GM21447 (cell line): ENCODE results near the gene COMTD1.

Experiments
- ATAC-seq: cut with Tn5 transposase; IDR thresholded peaks from one replicate; pipeline ENCODE4 v1.9.1; 2021; ENCODE audit not compliant: unreplicated experiment

Gene COMTD1

DNA sequence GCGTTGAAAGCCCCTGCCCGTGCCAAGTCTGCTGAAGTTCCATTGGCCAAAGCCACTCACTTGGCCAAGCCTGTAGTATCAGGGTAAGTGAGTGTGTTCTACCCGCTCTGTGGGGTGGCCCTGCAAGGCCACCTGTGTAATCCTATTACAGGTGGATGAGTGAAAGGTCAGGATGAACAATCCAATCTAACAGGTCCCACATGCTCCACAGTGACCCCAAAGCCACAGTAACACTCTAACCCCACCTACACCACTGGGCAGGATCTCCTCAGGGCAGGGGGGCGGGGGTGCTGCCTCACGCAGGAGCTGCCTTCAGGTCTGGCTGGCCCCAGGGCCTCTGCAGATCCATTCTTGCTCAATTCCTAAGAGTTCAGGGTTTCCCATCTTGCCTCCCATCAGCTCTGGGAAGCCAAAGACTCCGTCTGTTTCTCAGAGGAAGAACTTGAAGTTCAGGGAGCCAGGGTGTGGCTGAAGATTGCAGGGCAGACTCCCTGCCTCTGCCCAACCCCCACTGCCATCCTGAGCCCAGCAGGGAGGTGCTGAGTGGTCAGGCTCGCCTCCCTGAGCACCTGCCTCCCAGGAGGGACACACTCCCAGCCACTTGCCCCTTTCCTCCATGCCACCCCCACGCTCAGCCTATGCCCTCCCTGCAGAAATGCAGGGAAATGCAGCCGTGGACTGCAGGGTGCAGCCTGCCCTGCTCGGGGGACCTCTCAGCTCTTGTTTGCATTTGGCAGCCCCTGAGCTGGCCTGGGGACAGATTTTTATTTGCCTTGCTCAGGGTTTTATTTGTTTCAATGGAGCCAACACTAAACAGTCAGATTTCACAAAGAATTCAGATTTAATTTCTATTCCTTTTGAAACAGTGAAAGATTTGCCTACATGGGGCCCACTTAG is 9.8 kb upstream of the COMTD1 start:
- ATAC-seq: no peak

DNA sequence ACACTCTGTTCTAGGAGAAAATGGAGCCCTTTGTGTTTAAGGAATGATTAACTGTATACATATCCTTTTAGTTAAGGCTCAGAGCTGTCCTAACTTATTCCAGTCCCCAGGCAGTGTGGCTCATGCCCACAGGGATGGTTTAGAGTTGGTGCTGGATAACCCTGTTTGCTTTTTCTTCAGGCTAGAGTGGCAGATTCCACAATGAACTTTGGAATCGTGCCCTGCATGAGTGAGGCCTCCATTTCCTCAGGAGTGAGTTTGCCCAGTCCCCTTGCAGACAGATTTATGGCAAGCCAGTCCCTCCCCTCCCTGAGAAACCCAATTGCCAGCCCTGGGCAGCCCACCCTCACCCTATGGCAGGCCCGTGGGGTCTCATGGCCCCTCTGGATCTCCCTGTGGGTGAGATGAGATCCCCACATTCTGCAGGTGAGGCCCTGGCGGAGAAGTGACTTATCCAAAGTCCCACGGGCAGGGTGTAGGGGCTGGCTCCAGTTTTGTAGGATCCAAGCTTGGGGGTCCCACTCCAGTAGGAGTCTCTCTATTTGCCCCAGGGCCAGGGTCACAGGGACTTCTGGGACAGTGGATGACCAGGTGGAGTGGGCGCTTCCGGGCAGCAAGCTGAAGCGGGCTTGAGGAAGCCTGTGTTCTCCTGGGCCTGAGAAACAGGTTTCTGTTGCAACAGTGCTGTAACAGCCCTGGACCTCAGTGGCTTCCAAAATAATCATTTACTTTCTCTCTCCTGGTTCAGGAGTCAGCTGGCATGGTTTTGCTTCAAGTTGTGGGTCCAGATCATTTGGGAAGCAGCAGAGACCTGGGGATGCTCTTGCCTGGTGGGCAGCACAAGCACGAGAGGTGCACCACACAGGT is 9.0 kb upstream of the COMTD1 start:
- no peak for ATAC-seq

DNA sequence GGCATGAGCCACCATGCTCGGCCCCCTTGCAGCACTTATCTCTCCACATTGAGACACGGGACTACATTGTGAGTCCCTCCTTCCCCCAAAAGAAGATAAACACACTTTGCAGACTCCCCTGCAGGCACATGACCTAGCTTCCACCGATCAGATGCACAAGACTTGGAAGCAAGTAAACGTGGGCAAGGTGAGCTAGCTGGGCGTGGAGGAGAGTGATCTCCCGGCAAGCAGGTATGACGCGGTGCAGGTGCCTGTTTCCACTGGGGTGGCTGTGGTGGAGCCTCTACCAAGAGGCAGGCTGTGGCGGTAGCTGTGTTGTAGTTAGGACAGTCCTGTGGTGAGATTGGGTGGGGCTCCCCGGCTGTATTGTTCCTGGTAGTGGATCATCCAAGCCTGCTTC is 7.7 kb upstream of the COMTD1 start:
- no peak for ATAC-seq

DNA sequence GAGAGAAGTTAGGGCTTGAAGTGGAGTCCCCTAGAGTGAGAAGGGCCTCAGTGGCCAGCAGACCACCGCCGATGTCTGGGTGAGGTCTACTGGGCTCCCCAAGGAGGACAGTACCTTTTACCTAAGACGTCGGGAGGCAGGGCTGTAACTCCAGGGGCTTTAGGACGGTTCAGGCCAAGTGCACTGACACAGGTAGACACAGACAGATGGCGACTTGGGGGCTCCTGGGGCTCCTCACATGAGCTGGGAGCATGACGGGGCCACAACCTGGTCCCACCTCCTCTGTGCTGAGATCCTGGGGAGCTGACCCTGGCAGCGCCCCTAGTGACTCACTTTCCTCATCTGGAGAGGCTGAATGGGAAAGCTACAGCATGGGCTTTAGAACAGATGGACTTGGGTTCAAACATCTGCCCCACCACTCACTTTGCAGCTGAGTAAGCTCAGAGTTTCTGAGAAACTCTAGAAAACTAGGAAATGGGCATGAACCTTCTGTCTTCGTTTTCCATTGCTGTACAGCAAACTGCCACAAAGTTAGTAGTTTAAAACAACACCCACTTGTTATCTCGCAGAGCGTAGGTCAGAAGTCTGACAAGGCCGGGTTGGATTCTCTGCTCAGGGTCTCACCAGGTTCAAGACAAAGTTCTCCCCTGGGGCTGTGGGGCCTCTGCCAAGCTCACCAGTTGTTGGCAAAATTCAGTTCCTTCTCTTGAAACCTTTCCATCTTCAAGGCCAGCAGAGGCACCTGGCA is 4.7 kb upstream of the COMTD1 start:
- ATAC-seq: no peak

DNA sequence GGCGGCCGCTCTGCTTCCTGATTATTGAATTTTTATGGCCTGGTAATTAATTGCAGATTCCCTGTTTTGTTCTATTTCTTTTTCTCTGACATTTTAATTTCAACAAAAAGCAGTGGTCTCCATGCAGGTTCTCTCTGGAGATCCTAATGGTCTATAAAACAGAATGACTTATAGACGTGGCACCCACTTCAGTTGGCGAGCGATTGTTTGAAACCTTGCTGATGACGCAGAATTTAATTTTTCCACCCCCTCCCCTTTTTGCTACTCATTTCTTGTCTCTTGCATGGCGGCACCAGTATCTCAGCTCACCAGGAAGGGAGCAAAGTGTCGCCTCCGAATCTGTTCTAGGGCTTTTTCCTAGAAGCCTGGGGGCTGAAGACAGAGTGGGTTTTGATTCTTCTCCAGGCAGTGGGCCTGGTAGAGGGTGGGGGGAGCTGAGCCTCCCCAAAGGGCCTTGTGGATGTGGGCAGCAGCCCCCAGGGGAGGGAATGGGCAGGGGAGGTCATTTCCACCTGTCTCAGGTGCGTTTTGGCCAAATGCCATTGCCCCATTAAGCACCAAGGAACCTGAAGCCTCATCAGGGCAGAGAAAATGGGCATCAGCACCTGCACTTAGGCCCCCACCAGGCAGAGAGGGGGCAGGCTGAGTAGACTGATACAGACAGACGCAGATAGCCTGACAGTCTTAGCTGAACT is 3.5 kb upstream of the COMTD1 start:
- no peak for ATAC-seq

DNA sequence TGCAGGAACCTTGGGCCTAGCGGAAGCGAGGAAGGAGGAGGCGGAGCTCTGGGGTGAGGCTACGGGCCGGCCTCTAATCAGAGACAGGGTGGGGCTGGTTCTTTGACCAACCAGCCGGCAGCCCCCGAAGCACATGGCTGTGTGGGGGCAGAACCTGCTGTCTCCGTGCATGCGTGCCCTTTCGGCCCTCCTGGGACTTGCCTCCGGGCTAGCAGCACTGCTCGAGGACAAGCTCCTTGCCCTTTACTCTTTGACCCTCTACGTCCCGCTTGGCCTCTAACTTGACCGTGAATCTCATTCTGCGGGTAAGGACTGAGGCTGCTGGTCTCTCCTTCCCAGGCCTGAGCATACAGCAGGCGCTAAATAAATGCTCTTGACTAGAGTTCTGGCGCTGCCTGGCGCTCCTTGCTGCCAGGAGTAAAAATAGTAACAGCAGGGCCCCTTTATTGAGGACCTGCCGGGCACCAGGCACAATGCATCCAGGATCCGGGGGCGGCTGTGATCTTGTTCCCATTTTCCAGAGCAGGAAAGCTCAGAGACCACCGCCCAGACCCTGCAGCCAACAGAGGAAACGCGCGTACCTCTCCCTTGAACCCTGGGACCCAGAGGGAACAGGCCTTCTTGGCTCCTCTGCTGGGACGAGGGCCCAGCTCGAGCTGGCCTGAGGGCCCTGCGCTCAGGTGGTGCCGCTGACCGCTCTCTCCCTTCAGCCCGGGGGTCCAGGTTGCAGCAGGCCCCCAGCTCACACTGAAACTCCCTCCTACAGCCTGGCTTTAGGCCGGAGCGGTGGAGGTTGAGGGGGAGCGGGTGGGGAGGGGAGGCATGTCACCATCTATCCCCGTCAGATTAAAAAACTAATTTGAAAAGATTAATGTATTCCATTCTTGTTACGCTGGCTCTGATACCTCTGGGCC is 2.7 kb upstream of the COMTD1 start:
- no peak for ATAC-seq

DNA sequence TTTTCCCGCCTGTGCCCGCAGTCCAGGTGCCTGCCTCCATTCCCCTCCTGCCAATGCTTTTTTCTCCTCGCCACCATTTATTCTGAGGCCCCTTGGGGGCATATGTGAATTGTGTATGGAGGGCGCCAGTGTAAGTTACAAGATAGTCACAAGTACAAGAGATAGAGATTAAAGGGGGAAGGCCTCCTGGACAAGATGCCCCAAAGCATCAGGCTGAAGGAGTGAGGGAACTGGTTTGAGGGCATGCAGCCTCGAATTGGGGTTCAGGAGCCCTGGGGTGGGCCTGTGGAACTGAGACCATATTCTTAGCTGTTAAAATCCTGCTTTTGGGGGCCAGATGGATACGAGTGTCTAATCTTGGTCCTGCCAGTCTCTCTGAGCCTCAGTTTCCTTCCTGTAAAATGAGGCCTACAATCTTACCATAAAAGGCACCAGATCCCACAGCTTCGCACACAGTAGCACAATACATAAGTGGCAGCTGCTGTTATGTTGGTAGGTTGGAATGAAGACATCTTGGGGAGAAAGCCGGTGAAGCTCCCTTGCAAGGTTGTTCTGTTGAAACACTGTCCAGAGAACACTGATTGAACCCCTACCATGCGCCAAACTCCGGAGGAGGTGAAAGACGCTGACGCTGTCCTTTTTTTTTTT is 545 bp upstream of the COMTD1 start:
- ATAC-seq: no peak

DNA sequence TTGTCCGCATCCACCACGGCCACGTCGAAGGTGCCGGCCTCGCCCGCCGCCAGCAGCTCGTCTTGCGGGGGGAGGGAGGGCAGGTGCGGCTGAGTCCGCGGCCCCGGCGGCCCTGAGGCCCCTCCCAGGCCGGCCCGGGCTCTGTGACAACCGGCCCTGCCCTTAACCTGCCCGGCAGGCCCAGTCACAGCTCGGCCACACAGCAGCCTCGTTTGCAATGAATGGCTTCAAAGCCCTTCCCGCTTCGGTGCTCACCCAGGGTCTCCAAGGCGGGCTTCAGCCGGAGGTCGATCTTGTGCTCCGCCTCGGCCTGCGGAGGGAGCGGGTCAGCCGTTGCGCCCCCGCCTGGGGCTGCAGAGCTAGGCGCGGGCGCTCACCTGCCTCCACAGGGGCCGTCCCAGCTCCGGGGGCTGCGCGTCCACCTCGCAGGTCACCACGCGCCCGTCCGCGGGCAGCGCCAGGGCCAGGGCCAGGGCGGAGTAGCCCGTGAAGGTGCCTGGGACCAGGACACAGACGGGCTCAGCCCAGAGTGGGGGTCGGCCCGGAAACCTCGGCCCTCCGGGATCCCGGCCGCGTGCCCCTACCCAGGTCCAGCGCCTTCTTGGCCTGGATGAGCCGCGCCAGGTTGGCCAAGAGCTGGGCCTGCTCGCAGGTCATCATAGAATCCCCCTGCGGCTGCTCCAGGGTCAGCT is 928 bp downstream of the COMTD1 start:
- peak; percentile 5 for ATAC-seq

DNA sequence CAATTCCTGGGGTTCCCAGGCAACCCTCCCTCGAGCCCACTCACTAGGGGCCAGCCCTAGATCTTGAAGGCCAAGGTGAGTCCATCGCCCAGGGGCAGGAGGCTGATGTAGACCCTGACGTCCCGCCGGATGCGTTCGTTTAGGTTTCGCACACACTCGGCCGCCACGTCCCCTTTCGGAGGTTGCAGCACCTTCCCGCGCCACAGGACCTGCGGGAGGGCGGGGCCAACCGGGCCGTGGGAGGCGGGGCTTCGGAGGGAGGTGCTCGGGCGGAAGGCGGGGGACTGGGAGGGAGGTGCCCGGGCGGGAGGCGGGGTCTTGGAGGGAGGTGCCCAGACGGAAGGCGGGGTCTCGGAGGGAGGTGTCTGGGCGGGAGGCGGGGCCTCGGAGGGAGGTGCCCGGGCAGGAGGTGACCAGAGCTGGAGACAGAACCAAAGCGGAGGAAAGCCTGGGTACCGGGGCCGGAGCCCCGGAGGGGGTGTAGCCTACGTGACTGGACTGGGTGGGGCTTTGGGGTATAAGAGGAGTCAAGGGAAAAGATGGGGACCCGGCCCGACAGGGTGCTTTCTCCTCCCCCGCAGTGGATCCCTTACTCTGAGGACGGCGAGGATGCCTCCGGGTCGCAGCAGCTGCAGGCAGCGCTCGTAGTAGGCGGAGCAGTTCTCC is 1.6 kb downstream of the COMTD1 start:
- peak; percentile 48 for ATAC-seq

DNA sequence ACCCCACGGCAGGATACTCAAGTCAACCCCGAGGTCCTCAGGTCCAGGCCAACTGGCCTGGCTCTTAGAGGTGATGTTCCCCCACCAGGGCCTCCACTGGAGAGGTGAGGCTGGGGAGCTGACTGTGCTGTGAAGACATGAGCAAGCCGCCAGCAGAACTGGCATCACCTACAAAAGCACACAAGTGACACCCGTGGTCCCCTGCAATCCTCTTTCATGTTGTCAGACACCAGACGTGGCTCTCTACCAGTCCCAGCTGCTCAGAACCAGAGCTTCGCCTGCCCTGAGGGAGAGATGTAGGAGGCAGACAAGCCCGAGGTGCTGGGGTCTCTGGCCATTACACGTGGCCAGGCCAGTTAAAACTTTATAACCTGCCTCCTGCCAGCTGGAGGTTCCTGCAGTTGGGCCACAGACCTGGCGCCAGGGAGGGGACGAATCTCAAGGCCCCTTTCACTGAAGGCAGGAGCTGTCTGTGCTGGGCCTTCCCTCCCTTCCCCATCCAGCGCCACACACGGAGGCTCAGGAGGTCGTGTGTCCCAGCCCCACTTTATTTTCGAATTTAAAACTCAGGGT is 2.2 kb downstream of the COMTD1 start:
- ATAC-seq: no peak

DNA sequence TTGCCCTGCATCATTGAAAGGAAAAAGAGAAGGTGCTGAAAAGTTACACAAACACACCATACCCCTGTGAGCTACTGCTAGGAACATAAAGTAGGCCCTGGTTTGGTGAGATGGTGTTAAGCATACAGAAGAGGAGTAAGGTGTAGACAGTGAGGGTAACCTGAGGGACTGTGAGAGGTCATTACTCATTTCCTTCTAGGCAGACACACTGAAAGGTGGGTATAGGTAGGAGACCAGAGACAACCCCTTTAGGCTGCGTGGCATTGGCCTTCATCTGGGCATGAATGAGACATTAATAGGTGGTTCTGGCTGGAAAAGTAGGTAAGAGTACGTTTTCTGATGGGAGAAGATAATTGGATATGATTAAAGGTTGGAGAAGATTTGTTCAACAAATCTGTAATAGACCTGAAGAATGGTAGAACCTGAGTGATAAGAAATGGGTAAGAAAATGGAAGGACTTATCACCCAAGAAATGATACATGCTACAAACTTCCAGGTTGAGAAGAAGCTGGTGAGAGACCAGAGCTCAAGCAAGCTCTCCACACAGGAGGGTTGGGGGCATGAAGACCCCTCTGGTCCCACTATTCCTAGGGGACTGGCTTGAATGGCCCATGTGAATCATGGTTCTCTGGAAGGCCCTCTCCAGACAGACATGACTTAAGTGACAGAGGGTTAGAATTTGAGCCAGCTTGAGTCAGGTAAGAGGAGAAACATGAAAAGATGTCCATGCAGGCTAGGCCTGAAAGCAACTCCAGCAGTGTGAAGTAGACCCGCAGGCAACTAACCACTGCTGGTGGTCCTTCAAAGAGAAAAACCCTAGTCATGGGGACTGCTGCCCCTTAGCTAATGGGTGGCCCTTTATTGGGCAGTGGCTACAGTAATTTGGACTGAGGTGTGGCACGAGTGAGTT is 3.8 kb downstream of the COMTD1 start:
- ATAC-seq: no peak

DNA sequence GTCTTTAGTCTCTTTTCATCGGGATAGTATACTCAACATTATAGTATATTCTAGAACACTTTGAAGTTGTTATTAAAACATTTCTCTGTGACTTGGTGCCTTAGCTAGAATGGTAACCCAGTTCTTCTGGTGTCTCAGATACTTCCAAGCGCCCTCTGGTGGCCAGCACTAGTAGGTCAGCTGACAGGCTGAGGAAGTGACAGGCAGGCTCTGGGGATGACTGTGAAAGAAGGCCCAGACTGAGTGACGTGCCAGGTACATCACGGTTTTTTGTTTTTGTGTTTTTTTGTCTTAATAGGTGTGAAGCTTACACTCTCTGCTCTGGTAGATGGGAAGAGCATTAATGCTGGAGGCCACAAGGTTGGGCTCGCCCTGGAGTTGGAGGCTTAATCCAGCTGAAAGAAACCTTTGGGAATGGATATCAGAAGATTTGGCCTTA is 5.1 kb downstream of the COMTD1 start:
- peak; percentile 38 for ATAC-seq

DNA sequence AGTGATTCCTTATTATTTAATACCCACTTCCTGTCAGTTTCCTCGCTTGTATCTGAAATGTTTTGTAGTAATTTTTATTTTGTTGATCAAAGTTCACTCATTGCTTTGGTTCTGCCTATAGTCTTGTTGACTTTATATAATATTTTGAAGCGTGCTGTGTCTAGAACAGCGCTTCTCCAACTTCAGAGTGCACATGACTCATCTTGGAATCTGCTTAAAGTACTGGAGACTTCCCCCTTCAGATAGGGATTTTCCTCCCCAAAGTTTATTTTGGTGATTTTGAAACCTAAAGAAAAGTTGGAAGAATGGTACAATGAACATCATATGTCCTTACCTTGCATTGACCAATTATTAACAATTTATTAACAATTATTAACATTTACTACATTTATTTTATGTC is 5.8 kb downstream of the COMTD1 start:
- ATAC-seq: no peak

DNA sequence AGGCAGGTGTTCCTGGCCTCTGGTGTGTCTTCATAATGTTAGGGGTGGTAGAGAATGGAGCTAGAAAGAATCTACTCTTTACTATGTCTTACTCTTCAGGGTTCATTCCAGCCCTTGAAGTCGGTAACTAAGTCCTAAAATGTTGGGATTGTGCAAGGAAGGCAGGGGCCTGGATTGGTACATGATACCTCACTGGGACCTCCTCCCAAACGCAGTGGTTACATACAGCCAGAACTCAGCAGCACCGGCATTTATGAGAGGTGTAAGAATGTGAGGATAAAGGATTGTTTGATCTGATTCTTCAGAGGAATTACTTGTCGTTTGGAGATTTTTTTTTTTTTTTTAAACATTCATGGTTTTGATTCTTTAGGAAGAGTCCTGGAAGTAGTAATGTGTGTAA is 6.9 kb downstream of the COMTD1 start:
- ATAC-seq: no peak

DNA sequence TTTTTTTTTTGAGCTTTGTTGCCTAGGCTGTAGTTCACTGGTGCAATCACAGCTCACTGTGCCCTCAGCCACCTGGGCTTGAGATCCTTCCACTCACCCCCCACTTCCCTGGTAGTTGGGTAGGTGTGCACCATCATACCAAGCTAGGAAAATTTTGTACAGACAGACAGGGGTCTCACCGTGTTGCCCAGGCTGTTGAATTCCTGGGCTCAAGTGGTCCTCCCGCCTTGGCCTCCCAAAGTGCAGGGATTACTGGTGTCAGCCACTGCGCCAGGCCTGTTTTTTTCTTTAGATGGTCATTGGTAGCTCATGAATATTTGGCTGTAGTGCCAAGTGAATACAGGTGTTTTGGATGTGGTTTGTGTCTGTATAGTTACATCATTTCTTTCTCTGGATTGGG is 7.5 kb downstream of the COMTD1 start:
- ATAC-seq: no peak

DNA sequence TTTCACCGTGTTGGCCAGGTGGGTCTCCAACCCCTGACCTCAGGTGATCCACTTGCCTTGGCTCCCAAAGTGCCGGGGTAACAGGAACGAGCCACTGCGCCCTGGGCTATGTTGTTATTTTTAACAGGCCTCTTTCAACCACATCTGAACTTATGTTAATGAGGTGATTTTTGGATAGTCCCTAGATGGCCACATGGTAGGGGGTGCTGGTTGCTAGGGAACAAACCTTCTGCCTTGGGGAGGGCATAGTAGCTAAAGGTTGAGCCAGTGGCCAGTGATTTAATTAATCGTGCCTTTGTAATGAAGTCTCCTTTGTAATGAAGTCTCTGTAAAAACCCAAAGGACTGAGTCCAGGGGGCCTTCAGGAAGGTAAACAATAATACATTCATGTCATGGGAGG is 9.1 kb downstream of the COMTD1 start:
- no peak for ATAC-seq

DNA sequence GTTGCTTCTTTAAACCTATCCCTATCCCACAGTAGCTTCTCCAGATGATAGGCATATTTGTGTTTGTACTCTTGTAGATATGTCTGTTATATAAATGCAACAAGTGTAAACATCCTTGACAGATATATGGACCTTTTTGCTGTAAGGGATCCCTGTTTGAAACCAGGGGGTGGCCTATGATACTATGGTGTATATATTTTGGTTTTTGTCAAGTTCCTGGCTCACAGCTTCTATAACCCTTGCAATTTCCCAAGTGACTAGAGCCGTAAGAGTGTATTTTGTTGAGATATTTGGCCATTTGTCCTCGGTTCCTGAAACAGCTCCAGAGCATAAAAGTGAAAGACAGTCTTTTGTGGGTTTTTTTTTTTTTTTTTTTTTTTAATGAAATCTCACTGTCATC is 9.7 kb downstream of the COMTD1 start:
- ATAC-seq: no peak
